Ovary (tissue), 3 donors: ENCODE measurements around the gene PTPRN2.

Experiments used
- CTCF ChIP-seq, 3 donors: fragments of 450-650 bp in 2 of 3; fragments of 200-600 bp in 1 of 3; IDR thresholded peaks; one replicate each; pipeline versions ENCODE4 v1.5.1 to v1.8.0; 2016 to 2022; ENCODE audit warnings: antibody characterized with exemption in 3 of 3, mild to moderate bottlenecking in 1 of 3
- EP300 ChIP-seq: sonication (generic); formaldehyde crosslinking; IDR thresholded peaks from one replicate; pipeline ENCODE4 v1.6.1; 2017; ENCODE audit warnings: antibody characterized with exemption
- donor health status: DM: no; HTN: no; CAD: no.

- no peak for TF ChIP-seq EP300
- no peak for TF ChIP-seq CTCF (IDR thresholded peaks at IDR 0.05)
These were observed 358.6 kb downstream of the PTPRN2 start for GRCh38 chr7:158228986-158229385.
